HG03342 (cell line): Measurements from ENCODE around the gene HSD17B1.

Experiments used
- ATAC-seq: cut with Tn5 transposase; IDR thresholded peaks from one replicate; pipeline ENCODE4 v1.9.1; 2021; ENCODE audit warnings: mild to moderate bottlenecking, moderate library complexity; ENCODE audit not compliant: unreplicated experiment

The HSD17B1 gene

DNA sequence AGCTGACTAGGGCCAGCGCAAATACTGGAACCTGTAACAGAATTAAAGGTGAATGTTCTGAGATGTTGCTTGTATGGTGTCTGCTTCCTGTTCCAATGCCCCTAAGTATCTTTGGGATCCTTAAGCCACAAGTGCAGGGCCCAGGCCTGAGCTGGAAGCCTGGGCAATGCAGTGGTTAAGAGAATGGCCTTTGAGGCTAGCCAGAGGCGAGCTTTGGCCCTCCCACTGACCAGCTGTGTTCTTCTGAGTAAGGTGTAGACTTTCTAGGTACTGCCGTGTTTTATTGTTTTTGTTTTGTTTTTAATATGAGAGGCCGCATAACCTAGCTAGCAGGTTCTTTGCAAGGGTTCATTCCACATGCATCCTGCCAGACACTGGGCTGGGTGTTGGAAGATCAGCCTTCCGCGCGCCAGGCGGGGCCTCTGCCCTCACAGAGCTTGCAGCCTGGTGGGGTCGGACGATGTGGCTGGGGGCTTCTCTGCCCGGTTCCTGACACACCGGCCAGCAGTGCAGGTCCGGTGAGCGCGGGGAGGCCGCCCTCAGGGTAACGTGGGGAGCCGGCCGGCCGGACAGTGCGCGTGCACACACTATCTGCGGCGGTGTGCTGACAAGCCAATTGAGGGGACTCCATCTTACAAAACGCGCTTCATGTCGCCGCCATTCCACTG, 13.6 kb downstream of the HSD17B1 start:
- ATAC-seq = no peak

DNA sequence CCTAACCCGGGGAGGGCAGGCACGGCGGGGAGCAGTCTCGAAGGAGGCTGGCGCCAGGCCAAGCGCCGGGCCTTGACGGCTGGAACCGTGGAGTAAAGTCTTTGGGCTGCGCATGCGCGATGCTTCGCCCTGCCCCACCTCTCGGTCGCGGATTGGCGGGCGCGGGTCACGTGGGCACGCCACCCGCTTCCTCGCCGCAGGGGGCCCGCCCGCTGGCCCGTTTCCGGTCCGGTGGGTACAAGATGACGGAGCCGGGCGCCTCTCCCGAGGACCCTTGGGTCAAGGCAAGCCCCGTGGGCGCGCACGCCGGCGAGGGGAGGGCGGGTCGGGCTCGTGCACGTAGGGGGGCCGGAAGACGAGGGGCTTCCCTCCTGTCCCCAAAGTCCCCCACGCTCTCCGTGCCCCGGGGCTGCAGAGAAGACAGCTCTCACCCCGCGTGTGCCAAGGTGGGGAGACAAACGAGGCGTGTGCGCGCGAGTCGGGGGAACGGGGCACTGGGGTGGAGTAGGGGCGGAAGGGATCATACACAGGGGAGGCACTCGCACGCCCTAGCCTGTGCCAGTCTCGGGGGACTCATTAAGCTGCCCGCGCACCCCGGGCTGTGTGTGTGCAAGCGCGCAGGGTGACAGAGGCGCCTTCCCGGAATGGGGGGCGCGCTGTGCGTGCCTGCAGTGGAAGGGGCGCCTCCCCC, 14.3 kb downstream of the HSD17B1 start, which contains the start of gene MLX:
TSS of gene MLX (plus strand) at position 218 of the 691 bp plus-strand sequence. CDS start at position 243, 25 bp downstream.
- ATAC-seq = peak; percentile 54

DNA sequence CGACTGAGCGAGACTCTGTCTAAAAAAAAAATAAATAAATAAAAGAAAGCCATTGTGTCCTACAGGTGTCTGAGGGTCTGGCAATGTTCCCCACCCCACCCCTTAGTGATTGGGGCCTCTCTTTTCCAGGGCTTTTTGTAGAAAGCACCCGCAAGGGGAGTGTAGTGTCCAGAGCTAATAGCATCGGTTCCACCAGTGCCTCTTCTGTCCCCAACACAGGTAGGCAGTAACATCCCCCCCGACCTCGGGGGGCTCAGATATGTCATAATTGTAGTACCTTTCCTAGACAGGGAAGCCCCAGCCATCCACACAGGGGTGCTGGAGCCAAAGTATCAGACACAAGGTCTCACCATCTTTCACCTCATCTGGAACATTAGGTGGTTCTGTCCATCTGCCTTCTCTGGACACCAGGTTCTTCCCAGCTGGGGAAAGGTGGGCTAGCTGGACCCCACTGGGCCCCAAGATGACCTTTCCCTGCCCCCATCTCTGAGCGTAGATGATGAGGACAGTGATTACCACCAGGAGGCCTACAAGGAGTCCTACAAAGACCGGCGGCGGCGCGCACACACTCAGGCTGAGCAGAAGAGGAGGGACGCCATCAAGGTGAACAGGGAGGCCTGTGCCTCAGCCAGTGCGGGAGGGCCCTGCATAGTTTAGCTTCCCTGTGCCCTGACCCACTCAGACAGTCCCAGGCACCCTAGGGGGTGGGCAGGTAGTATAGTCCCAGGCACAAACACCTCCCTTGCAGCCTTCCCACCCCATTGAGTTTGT, 15.8 kb downstream of the HSD17B1 start:
- no peak for ATAC-seq

DNA sequence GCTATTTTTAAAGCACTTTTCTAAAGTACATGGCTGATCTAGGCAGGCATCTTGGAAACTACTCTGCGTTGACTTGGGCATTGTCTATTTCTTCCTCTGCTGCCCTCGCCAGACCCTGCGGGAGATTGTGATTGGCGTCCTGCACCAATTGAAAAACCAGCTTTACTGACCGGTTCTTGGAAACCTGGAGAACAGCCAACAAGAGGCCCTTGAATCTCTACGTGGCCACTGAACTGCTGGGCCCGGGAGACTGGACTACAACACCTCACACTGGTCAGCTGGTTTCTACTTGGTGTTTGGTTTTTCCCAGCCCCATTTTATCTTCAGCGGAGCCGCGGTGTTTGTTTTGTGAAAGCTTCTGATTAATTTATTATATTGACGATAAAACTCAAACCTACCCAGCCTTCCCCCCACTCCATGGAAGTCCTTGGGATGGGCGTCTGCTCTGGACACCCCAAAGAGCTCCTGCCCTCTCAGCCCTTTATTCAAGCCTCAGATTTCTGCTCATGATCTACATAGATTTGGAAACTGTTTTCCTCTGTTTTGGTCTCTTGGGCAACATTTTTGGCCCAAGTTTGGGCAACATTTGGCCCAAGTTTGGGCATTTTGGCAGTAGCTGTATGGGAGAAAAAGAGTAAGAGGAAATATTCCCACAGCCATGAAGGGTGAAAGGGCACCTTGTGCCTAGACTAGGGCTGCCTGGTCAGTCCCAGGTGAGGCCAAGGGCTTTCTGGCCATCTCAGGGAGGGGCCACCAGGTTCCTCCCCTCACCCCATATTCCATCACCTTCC, 18.9 kb downstream of the HSD17B1 start:
- ATAC-seq = no peak

DNA sequence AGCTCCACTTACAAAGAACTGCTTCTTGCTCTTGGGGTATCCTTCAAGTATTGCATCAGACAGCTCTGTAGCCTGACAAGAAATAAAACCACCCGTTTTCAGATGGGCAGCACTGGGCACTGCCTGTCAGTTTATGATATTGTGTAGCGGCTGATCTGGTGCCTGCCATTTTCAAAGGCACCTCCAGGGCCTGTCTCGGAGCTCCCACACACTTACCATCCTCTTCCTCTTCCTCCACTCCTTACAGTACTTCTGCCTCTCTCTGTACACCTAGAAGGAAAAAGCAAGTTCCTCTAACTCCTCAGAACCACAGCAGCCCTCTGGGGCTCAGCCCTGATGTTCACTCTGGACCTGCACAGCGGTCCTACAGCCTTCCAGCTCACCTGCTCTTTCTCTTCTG, 20.4 kb downstream of the HSD17B1 start:
- no peak for ATAC-seq

DNA sequence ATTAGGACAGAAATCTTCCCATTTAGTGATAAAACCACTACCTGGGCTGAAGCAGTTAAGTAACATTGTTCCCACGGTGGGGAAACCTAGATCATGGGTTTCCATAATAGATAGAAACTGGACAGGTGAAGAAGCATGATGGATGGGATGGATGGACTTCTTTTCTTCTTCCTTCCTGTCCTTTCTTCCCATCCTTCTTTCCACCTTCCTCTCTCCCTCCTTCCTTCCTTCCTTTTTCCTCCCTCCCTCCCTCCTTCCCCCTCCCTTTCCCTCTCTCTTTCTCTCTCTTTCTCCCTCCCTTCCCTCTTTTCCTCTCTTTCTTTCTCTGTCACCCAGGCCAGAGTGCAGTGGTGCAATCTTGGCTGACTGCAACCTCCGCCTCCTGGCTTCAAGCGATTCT, 21.7 kb downstream of the HSD17B1 start:
- ATAC-seq = no peak

DNA sequence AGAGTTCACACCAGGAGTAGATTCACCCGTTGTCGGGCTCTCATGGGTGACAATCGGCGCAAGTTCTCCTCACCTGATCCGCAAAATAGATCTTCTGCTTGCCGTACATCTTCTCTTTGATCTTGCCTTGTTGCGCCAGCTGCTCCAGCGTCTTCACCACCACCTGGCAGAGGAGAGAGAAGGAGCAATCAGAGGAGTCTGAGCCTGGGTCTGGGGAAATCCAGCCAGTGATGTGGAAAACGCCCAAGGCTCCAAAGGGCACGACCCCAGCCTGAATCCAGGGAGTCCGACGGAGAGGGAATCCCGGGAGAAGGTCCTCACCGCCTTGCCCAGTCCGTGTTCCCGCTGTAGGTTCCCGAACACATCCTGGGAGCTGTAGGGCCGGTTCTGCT, 24.4 kb downstream of the HSD17B1 start:
- no peak for ATAC-seq

DNA sequence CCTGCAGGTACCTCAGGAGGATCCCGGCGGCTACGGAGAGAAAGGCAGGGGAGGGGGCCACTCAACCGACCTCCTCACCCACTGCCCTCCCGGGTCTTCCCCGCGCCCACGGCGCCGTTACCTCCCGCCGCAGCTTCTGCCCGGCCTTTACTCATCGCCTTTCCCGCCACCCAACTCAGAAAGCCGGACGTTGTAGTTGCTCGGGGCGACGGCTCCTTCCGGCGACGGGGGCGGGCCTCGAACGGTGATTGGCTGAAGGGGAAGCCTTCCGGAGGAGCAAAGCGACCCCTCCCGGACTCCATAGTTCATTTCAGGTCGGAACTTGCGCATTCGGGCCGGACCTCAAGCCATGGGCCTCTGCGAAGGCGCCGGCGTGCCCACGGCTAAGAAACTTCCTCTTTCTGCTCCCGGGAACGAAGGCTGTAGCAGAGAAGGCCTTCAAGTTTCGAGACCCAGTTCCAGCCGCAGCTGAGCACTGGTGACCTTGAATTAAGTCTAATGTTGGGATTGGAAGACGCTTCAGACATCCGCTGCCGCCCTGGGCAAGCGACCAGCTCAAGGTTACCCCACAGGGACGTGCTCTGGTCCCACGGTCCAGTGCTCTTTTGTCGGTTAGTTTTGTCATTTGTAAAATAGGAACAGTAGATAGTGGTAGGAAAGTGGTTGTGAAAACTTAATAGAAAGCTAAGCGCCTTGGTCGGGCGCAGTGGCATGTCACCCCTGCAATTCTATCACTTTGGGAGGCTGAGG, 25.0 kb downstream of the HSD17B1 start, which contains the start of gene PSMC3IP:
TSS of gene PSMC3IP (minus strand) at position 198 of the 750 bp plus-strand sequence. CDS start at position 155, 43 bp downstream.
- ATAC-seq = peak; percentile 54

DNA sequence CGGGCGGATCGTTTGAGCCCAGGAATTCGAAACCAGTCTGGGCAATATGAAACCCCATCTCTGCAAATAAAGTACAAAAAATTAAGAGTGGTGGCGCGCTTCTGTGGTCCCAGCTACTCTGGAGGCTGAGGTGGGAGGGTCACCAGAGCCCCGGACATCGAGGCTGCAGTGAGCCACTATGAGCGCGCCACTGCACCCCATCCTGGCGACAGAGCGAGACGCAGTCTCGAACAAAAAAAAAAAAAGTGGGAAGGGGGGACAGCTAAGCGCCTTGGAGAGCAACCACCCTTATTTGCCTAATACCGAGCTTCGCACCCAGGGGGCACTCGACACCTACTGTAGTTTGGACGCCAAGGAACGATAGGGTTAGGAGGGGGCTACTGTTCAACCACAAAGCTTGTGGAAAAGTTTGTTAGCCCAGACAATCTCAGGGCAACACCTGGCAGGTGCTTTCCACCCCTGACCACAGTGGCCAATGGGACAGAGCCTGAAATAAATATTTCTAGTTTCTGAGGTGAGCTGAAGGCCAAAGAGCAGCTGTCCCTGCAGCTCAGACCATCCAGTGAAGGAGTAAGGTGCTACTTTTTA, 25.7 kb downstream of the HSD17B1 start:
- peak; percentile 60 for ATAC-seq

DNA sequence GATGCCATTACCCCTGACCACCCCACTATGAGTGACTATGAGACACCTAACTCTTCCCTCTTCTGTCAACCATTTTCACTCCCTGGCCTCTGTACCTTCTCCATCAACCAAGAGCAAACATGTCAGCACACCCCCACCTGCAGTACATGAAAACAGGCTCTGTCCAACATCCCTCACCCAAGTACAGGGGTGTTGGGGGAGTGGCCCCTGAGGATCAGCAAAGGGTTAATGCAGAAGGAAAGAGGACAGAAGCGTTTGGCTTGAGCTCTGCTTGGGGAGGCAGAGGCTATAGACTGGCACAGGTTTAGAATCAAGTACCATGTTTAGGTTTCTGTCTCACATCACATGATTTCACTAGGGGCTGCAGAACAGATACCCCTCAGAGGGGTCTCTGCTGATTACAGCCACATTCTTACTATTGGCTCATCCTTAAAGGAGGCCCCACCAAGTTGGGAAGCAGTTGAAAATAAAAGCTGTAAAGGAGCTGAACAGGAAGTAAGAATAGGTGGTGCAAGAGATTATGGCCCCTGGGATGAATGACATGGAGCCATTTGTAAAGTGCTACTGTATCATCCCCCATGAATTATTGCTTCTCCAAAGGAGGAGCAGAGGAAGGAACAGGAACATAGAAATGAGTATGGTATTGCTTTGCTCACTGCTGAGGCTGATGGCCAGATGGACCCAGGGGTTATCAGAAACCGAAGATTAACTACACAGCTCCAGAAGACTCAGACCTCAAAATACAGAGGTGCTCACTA, 27.2 kb downstream of the HSD17B1 start:
- ATAC-seq = no peak

DNA sequence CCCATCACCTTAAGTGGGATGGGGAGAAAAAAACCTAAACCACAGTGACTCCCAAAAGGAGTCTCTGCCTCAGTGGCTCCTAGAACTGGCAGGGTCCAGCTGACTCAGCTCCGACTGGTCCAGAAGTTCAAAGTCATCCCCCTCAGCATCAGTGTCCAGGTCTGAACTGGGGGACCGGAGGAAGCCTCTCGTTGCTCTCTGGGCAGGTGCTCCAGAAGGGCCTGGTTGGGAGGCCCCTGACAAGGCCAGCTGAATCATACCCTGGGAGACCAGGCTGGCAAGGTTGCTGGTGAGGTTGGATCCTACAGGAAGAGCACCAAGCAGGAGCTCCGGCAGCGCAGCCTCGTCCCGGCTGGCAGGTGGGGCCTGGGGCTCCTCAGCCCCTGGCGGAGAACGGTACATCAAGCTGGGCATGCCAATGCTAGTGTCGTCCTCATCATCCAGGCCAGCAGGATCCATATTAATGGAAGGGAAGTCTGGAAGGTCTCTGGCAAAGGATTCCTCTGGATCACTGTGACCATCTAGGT, 29.1 kb downstream of the HSD17B1 start:
- ATAC-seq = no peak

DNA sequence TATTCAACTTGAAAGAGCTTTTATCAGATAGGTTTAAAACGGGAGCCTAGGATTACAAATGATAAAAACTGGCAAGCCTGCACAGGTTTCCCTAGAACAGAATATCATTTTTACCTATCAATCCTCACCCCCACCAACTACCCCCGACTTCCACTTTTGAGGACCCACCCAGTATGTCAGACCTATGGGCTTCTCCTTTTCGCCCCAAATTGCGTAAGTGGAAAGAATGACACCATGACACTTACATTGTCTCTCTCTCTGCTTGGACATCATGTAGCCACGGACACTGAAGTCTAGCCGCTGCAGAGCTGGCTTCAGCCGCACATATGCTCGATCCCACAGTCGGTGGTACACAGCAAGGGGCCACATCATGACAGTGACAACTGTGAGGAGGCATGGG, 32.2 kb downstream of the HSD17B1 start:
- no peak for ATAC-seq

DNA sequence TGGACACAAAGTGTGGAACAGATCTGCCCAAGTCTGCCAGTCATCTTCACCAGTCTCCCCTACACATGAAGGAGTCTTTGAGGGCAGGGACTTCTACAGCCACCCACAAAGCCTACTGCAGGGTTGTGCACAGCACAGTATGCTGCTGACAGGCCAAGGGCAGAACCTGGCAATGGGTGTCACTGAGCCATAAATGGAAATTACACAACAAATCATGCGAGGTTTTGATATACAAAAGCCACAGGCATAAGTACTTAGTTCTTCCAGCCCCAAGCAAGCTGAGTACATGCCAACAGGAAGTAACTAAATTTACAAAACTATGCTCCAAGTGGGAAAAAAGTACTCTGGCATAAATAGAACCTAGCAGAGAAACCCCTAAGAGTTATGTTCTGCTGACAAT, 32.6 kb downstream of the HSD17B1 start:
- ATAC-seq = no peak

DNA sequence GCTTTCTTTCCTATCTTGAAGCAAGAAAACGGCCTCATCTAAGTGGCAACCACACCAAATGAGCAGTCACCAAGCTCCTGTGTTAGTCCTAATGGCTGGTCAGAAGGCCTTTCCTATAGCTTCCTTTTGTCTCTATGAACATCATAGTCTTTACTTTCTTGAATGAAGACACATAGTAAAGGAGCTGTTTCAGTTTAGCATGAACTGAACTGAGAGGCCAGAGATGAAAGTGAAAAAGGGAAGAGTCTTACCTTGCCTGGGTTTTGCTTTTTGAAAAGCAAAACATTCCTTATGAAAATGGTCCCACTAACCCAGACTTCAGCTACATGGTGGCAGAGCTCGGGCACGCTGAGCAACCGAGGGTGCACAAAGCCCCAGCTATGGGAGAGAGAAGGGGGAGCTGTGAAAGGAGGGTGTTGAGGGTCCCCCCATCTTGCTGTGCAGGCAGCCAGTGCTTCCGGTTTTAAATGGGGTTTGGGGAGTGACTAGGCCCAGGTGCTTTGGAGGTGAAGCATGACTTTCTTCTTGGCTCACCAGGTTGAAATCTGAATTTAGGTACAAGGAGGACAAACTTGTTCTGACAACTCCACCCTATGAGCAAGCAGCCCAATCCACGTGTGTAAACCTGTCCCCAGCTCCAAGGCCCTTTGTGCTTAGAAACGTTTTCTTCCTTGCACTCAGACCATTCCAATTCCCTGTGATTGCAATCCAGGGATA, 33.9 kb downstream of the HSD17B1 start:
- no peak for ATAC-seq

DNA sequence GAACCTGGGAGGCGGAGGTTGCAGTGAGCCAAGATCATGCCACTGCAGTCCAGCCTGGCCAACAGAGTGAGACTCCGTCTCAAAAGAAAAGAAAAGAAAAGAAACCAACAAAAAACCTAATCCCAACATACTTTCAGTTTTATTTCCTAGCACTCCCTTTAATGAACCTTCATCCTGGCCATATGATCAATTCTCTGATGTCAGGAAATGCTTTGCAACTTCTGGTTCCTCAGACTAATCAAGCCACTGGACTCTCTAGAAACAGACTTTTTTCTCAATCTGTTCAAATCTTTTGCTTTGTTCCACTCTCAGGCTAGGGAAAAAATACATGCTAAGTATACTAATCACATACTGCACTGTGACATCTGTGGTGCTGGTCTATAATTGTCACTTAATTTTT, 38.2 kb downstream of the HSD17B1 start:
- no peak for ATAC-seq

DNA sequence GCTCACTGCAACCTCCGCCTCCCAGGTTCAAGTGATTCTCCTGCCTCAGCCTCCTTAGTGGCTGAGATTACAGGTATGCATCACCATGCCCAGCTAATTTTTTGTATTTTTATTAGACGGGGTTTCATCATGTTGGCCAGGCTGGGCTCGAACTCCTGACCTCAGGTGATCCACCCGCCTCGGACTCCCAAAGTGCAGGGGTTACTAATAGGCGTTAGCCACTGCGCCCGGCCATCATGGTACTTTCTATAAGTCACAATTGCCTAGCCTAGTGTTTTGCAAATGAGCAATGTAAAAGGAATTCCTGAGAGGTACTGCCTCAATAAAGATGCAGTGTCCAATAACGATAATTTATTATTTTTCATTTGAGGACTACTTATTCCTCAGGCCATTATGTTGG, 38.7 kb downstream of the HSD17B1 start:
- ATAC-seq = no peak

DNA sequence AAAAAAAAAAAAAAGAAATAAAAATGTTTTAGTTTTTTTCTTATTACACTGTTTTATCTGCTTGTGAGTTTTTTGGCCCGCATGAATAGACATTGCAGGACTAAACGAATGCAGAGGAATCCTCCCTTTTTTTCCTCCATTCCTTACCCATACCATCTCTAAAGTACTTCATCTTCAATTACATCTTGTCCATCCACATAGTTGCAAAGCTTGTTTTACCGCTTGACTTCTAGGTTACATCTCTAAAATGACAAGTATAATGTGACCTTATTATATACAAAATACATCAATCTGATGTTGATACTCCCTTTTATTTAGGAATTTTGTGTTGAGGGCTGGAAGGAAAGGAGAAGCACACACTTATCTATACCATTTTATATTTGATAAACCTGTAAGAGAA, 43.7 kb downstream of the HSD17B1 start:
- ATAC-seq = no peak

DNA sequence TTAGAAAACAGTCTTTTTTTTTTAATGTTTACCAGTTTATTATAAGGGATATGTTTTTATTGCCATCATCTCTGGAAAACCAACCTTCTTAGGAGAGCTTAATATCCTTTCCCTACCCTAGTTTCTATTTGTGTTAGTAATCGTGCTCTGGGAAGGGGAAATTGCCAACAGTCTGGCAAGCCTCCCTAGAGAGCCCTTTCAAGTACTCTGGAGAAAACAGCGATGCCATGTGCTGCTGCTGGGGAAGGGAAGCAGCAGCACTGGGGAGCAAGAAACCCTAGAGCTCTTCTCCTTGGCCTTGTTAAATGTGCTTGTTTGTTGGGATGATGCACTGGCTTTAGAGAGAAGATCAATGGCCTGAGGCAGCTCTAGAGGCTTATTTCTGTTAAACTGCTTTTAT, 46.2 kb downstream of the HSD17B1 start:
- ATAC-seq = no peak
